IMR-90 (cell line): ENCODE measurements around the gene ZBTB7B. TPM values are rescaled to one million over a fixed set of nuclear protein-coding genes. Genes with fewer than 3 reads are reported as not detected.

ENCODE experiments used
- ATAC-seq: fragments of 200-7000 bp; cut with Tn5 transposase; 2 replicates; pipeline ENCODE4 v1.9.1; 2020; ENCODE audit warnings: low read depth, mild to moderate bottlenecking, moderate library complexity
- BruUV-seq: library from RNA; stranded (reverse); fragments of 400-500 nt; replicated peaks from 2 replicates; lab custom pipeline; 2021; lab: Mats Ljungman, UMichigan
- CTCF ChIA-PET: fragments of 300-600 bp; formaldehyde crosslinking; extraction: SDS; loops from one replicate; lab custom pipeline; 2021; ENCODE audit warnings: antibody characterized with exemption; lab: Yijun Ruan, JAX
- POLR2A ChIA-PET: fragments of 300-600 bp; sonication (Branson Sonifier 250); formaldehyde crosslinking; loops from one replicate; lab custom pipeline; 2022; ENCODE audit warnings: antibody characterized with exemption; ENCODE audit not compliant: unreplicated experiment; lab: Charles Lee
- DNase-seq: peaks from one replicate; pipeline ENCODE4 v3.0.0; 2013
- H2AFZ ChIP-seq: replicated peaks from 2 replicates; pipeline ENCODE3; 2013; ENCODE audit warnings: low read length, mild to moderate bottlenecking; ENCODE audit not compliant: poor library complexity
- H2AK5ac ChIP-seq: 2 replicates; pipeline ENCODE4 v1.6.1; 2013; ENCODE audit warnings: low read depth, low read length, inconsistent platforms
- H2AK9ac ChIP-seq: replicated peaks from 2 replicates; pipeline ENCODE3; 2013; ENCODE audit warnings: mild to moderate bottlenecking, low read depth, low read length, moderate library complexity; ENCODE audit not compliant: poor library complexity
- H2BK120ac ChIP-seq: 2 replicates; pipeline ENCODE4 v1.6.1; 2013; ENCODE audit warnings: low read depth, low read length, inconsistent platforms
- H2BK15ac ChIP-seq: 3 replicates; pipeline ENCODE4 v1.6.1; 2013; ENCODE audit warnings: low read depth, low read length, inconsistent platforms
- H2BK20ac ChIP-seq: 2 replicates; pipeline ENCODE4 v1.6.1; 2013; ENCODE audit warnings: low read depth, mild to moderate bottlenecking, inconsistent platforms, low read length, moderate library complexity
- H2BK5ac ChIP-seq: 2 replicates; pipeline ENCODE4 v1.6.1; 2013; ENCODE audit warnings: mild to moderate bottlenecking, low read depth, low read length, inconsistent platforms; ENCODE audit not compliant: poor library complexity, severe bottlenecking
- H3K14ac ChIP-seq: replicated peaks from 2 replicates; pipeline ENCODE4 v1.6.1; 2013; ENCODE audit warnings: low read depth, low read length, inconsistent platforms
- H3K18ac ChIP-seq: 2 replicates; pipeline ENCODE4 v1.6.1; 2013; ENCODE audit warnings: low read depth, low read length, control low read depth
- H3K23ac ChIP-seq: 2 replicates; pipeline ENCODE4 v1.6.1; 2013; ENCODE audit warnings: low read depth, low read length, inconsistent platforms
- H3K27ac ChIP-seq: 2 replicates; pipeline ENCODE4 v1.5.1; 2013; ENCODE audit warnings: mild to moderate bottlenecking, control low read depth, low read length; ENCODE audit not compliant: insufficient read depth
- H3K27me3 ChIP-seq: 2 replicates; pipeline ENCODE4 v1.6.1; 2013; ENCODE audit warnings: low read length; ENCODE audit not compliant: control insufficient read depth, insufficient read depth
- H3K36me3 ChIP-seq: 2 replicates; pipeline ENCODE4 v1.6.1; 2013; ENCODE audit warnings: low read length, mixed read lengths; ENCODE audit not compliant: control insufficient read depth, insufficient read depth
- H3K4ac ChIP-seq: 2 replicates; pipeline ENCODE4 v1.6.1; 2013; ENCODE audit warnings: low read depth, low read length, inconsistent platforms
- H3K4me1 ChIP-seq: 2 replicates; pipeline ENCODE4 v1.6.1; 2013; ENCODE audit warnings: low read length, mixed read lengths; ENCODE audit not compliant: control insufficient read depth, insufficient read depth
- H3K4me2 ChIP-seq: 2 replicates; pipeline ENCODE4 v1.6.1; 2013; ENCODE audit warnings: low read depth, mild to moderate bottlenecking, control low read depth, low read length, moderate library complexity
- H3K4me3 ChIP-seq: 2 replicates; pipeline ENCODE4 v1.5.1; 2013; ENCODE audit warnings: low read depth, mild to moderate bottlenecking, control low read depth, low read length, moderate library complexity; ENCODE audit not compliant: insufficient read depth
- H3K56ac ChIP-seq: 2 replicates; pipeline ENCODE4 v1.6.1; 2013; ENCODE audit warnings: low read length, inconsistent platforms; ENCODE audit not compliant: insufficient read depth; ENCODE audit errors: extremely low read depth
- H3K79me1 ChIP-seq, 2 experiments: 2 replicates each; pipeline ENCODE4 v1.6.1; 2013; ENCODE audit warnings: low read length in 2 of 2, inconsistent platforms in 1 of 2, low read depth in 1 of 2
- H3K9ac ChIP-seq: 2 replicates; pipeline ENCODE4 v1.6.1; 2013; ENCODE audit warnings: low read depth, low read length, control low read depth
- H3K9me1 ChIP-seq: 2 replicates; pipeline ENCODE4 v1.6.1; 2013; ENCODE audit warnings: low read length, inconsistent platforms; ENCODE audit not compliant: insufficient read depth
- H3K9me3 ChIP-seq: 2 replicates; pipeline ENCODE4 v1.6.1; 2013; ENCODE audit warnings: low read length; ENCODE audit not compliant: control insufficient read depth, insufficient read depth
- H4K20me1 ChIP-seq: 2 replicates; pipeline ENCODE4 v1.6.1; 2013; ENCODE audit warnings: low read length, inconsistent platforms; ENCODE audit not compliant: insufficient read depth
- H4K5ac ChIP-seq: 2 replicates; pipeline ENCODE4 v1.6.1; 2013; ENCODE audit warnings: mild to moderate bottlenecking, low read depth, low read length, control low read depth
- H4K8ac ChIP-seq, 2 experiments: 2 replicates each; pipeline ENCODE4 v1.6.1; 2013; ENCODE audit warnings: low read depth in 2 of 2, low read length in 2 of 2, control low read depth in 1 of 2, inconsistent platforms in 1 of 2
- H4K91ac ChIP-seq: 2 replicates; pipeline ENCODE4 v1.6.1; 2013; ENCODE audit warnings: low read depth, low read length, inconsistent platforms; ENCODE audit not compliant: insufficient read depth
- BHLHE40 ChIP-seq: fragments of 150-350 bp; IDR thresholded peaks from 2 replicates; pipeline ENCODE4 v1.6.1; 2016; ENCODE audit warnings: mild to moderate bottlenecking, low read depth, low read length
- CTCF ChIP-seq: conservative IDR thresholded peaks from 2 replicates; pipeline ENCODE4 v1.5.1; 2012; ENCODE audit warnings: mild to moderate bottlenecking, low read depth, low read length, improper control_type of control experiment
- ELK1 ChIP-seq: fragments of 150-350 bp; IDR thresholded peaks from 2 replicates; pipeline ENCODE4 v1.6.1; 2016; ENCODE audit warnings: low read depth, mild to moderate bottlenecking, low read length, moderate library complexity, borderline replicate concordance
- MAFK ChIP-seq: IDR thresholded peaks from 2 replicates; pipeline ENCODE4 v1.6.1; 2012; ENCODE audit warnings: low read depth, low read length, improper control_type of control experiment
- MXI1 ChIP-seq: IDR thresholded peaks from 2 replicates; pipeline ENCODE4 v1.6.1; 2012; ENCODE audit warnings: low read depth, mild to moderate bottlenecking, low read length, moderate library complexity, borderline replicate concordance
- NFE2L2 ChIP-seq: fragments of 150-350 bp; IDR thresholded peaks from 2 replicates; pipeline ENCODE4 v1.6.1; 2016; ENCODE audit warnings: low read depth, mild to moderate bottlenecking, low read length
- RAD21 ChIP-seq: IDR thresholded peaks from 2 replicates; pipeline ENCODE4 v1.6.1; 2012; ENCODE audit warnings: low read length, improper control_type of control experiment
- RCOR1 ChIP-seq: IDR thresholded peaks from 2 replicates; pipeline ENCODE4 v1.6.1; 2012; ENCODE audit warnings: mild to moderate bottlenecking, low read length, improper control_type of control experiment; ENCODE audit not compliant: insufficient replicate concordance
- SMC3 ChIP-seq: fragments of 150-350 bp; IDR thresholded peaks from 2 replicates; pipeline ENCODE4 v1.6.1; 2016; ENCODE audit warnings: low read depth, mild to moderate bottlenecking, antibody characterized with exemption, low read length, moderate library complexity
- WGBS, 2 experiments: methylation state at CpG; one replicate each; pipeline versions ENCODE4 v1.1.5 to v1.1.7; 2013; ENCODE audit warnings: missing lambda C conversion rate in 2 of 2; ENCODE audit not compliant: insufficient read length in 1 of 2; ENCODE audit errors: extremely low coverage in 2 of 2; 5-methylcytosine and 5-hydroxymethylcytosine counted together
- dilution Hi-C: fragments of 300-500 bp; cut with HindIII; formaldehyde crosslinking; loops from one replicate; pipeline ENCODE4 v1.14.3; 2018; ENCODE audit warnings: low sequenced_read_pairs; ENCODE audit not compliant: unreplicated experiment
- in situ Hi-C: fragments of 300-500 bp; cut with MboI; formaldehyde crosslinking; loops from 3 replicates; pipeline ENCODE4 v1.14.3; 2019; ENCODE audit warnings: low sequenced_read_pairs, inconsistent platforms, mixed read lengths
- intact Hi-C: fragments of 100-400 bp; cut with micrococcal nuclease; formaldehyde crosslinking; loops from 2 replicates; pipeline ENCODE4 v1.10.0; 2022
- polyA plus RNA-seq, 3 experiments: library from polyadenylated mRNA; depleted of rRNA; stranded (reverse); fragments of >200 nt; gene quantifications; 2 replicates each; pipeline ENCODE4 v1.2.3, GENCODE V29; 2012; ENCODE audit warnings: low replicate concordance in 1 of 3
- total RNA-seq: library from RNA; depleted of rRNA; stranded (reverse); fragments of >200 nt; gene quantifications from 2 replicates; pipeline ENCODE4 v1.2.3, GENCODE V29; 2012

ZBTB7B gene
- total and polyA plus RNA-seq, 2 of the 4 experiments (the other 2 are of a cell fraction), result 7.7 to 17.4 TPM

GRCh38 chr1:155044812-155045657 lies 42.4 kb downstream of the ZBTB7B start:
- H2BK120ac ChIP-seq, result no peak overlapping the region
- no peak overlapping the region for H3K9ac ChIP-seq
- H3K9me3 ChIP-seq, result no peaks in the 10 kb centered on the region
- H4K5ac ChIP-seq, result no peak overlapping the region
- H3K23ac ChIP-seq, result no peak overlapping the region
- ChIA-PET CTCF (interaction anchor here (0.8 to 2.4 kb wide), 8 partner anchors 10 to 46 kb away, joined by 3 to 12 read pairs (median 4); no protein-coding TSS in a partner anchor), POLR2A (interaction anchor here (0.6 kb wide), 1 partner anchor 1104 kb away, joined by 10 read pairs; no protein-coding TSS in a partner anchor)
- no peaks in the 10 kb centered on the region; the same call in 1 of the 2 replicates for H4K20me1 ChIP-seq
- no peaks in the 10 kb centered on the region for H3K36me3 ChIP-seq
- no peak overlapping the region for H2BK5ac ChIP-seq
- H3K4ac ChIP-seq, result 0 out of 2 replicates have a peak overlapping the region, but pooled peaks have one; percentile 34
- no peaks in the 10 kb centered on the region for H3K79me1 ChIP-seq
- H2AFZ ChIP-seq, result peak overlapping the region; percentile 81
- H3K4me3 ChIP-seq, result no peak overlapping the region
- no peak overlapping the region for H4K91ac ChIP-seq
- peak overlapping the region; percentile 40; the same call in 1 of the 2 replicates for H2AK5ac ChIP-seq
- peaks cover 12% of the 10 kb centered on the region; the same call in 1 of the 2 replicates for H3K27me3 ChIP-seq
- DNase-seq, result peak; percentile 75
- H3K9me1 ChIP-seq, result peaks cover 7% of the 10 kb centered on the region; the same call in 1 of the 2 replicates
- H3K27ac ChIP-seq, result no peak overlapping the region
- no peak overlapping the region for H3K18ac ChIP-seq
- H2BK15ac ChIP-seq, result no peak overlapping the region
- peak; percentile 98 for ATAC-seq
- no peak overlapping the region for H4K8ac ChIP-seq
- dilution Hi-C loops, result no loop called here
- H2BK20ac ChIP-seq, result no peak overlapping the region
- H3K14ac ChIP-seq, result no peak overlapping the region
- no peak overlapping the region for H3K4me2 ChIP-seq
- H3K4me1 ChIP-seq, result peaks cover 8% of the 10 kb centered on the region
- H2AK9ac ChIP-seq, result peak overlapping the region; percentile 71
- TF ChIP-seq RCOR1 (no peak), SMC3 (peak; percentile 78), MXI1 (no peak), MAFK (no peak), NFE2L2 (no peak), BHLHE40 (no peak), RAD21 (peak; percentile 74), CTCF (peak; percentile 82), ELK1 (no peak)
- no peak overlapping the region for H3K56ac ChIP-seq
- in situ Hi-C loops, result no loop called here
- WGBS, 2 experiments, result 64% methylated on average over 3 of the region's 7 CpGs; no CpG with 5 or more reads in 1 of the 2 experiments
- no TSS peak for BruUV-seq
- intact Hi-C loops, result loop anchor here (1.0 kb wide), 1 partner anchor 39 kb away; no protein-coding TSS in a partner anchor
